Muscle layer of duodenum (tissue), 2 donors: ENCODE results near the gene ATP13A2.

ENCODE experiments used
- H3K27ac ChIP-seq: one replicate; pipeline ENCODE4 v1.7.0; 2013; ENCODE audit warnings: mild to moderate bottlenecking, low read length
- H3K27me3 ChIP-seq: one replicate; pipeline ENCODE4 v1.7.0; 2013; ENCODE audit warnings: low read depth, mild to moderate bottlenecking, control low read depth, low read length
- H3K36me3 ChIP-seq, 2 donors: one replicate each; pipeline ENCODE4 v1.7.0; 2013; ENCODE audit warnings: low read length in 2 of 2, control low read depth in 1 of 2, mild to moderate bottlenecking in 1 of 2; ENCODE audit not compliant: insufficient read depth in 2 of 2, control insufficient read depth in 1 of 2
- H3K4me1 ChIP-seq, 2 donors: one replicate each; pipeline ENCODE4 v1.7.0; 2013; ENCODE audit warnings: low read length in 2 of 2, mild to moderate bottlenecking in 2 of 2, control low read depth in 1 of 2, moderate library complexity in 1 of 2; ENCODE audit not compliant: insufficient read depth in 2 of 2, control insufficient read depth in 1 of 2
- H3K4me3 ChIP-seq, 2 donors: one replicate each; pipeline ENCODE4 v1.7.0; 2013; ENCODE audit warnings: low read length in 2 of 2, low read depth in 1 of 2, mild to moderate bottlenecking in 1 of 2
- H3K9me3 ChIP-seq, 2 donors: one replicate each; pipeline ENCODE4 v1.7.0; 2013; ENCODE audit warnings: low read length in 2 of 2, control low read depth in 1 of 2, mild to moderate bottlenecking in 1 of 2; ENCODE audit not compliant: control insufficient read depth in 1 of 2
- donor health status: healthy.

The ATP13A2 gene

DNA sequence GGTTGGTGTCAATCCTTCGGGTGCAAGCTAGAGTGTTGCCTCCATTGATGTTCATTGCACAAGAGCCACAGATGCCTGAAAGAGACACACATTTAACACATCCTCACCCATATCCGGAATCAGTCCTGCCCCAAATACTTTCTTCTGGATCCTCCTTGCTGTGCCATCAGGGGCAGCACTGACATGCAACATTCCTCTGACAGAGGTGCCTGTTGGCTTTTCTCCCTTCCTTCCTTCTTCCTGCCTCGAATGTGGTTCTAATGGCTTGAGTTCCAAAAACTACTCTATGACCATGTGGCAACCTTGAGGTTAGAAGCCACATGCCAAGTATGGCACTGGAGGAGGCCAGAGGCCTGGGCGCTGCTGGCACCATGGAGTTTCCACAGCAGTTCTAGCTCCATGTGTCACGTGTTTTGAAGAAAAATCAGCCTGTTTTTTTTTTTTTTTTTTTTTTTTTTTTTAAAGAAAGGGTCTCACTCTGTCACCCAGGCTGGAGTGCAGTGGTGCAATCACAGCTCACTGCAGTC lies 17.0 kb upstream of the ATP13A2 start:
- Histone ChIP-seq H3K36me3 (peaks cover 49 to 60% of the 10 kb centered on the region in 2 donors), H3K4me3 (no peak overlapping the region), H3K27ac (no peak overlapping the region), H3K9me3 (no peaks in the 10 kb centered on the region), H3K4me1 (no peaks in the 10 kb centered on the region), H3K27me3 (no peaks in the 10 kb centered on the region)

DNA sequence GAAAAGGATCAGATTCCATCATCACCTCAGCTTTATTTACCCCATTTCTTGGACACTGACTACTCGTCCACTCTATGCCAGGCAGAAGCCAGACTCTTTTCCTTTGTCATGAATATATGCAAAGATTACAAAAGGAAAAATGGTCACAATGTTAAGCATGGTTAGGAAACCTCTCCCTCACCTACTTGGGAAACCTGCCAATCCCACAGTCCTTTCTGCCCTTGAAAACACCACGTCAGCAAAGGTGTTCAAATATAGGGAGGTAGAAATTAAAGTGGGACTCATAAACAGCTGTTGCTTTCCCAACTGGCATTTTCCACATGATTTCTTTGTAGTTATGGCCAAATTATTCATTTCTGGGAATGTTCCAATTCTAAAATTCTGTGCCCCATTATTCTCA lies 16.2 kb upstream of the ATP13A2 start:
- Histone ChIP-seq H3K36me3 (peaks cover 55 to 62% of the 10 kb centered on the region in 2 donors), H3K27ac (no peak overlapping the region)

DNA sequence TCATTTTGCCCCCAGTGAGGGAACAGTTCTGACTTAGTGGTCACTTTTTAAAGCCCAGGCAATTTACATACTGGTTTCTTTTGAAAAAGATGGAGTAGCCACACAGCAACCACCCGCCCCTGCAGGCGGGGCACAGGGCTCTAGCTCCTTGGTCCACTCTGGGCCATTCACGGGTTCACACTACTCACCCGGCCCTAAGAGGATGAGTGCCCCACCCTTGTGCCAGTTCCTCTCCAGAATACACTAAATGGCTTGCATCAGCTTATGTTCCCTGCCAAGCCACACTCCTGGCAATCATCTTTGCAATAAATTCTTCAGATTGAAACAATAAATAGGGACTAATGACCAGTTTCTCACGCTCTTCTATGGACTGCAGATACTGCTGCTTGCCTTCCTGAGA lies 15.7 kb upstream of the ATP13A2 start:
- H3K4me1 ChIP-seq, result no peaks in the 10 kb centered on the region
- no peaks in the 10 kb centered on the region for H3K9me3 ChIP-seq
- H3K27ac ChIP-seq, result no peak overlapping the region
- no peaks in the 10 kb centered on the region for H3K27me3 ChIP-seq
- H3K4me3 ChIP-seq, result no peak overlapping the region
- H3K36me3 ChIP-seq, result peaks cover 55 to 62% of the 10 kb centered on the region in 2 donors

More for the DNA sequence above, 16.2 kb upstream of the ATP13A2 start:
- no peaks in the 10 kb centered on the region for H3K4me1 ChIP-seq
- no peak overlapping the region for H3K4me3 ChIP-seq
- no peaks in the 10 kb centered on the region for H3K9me3 ChIP-seq
- H3K27me3 ChIP-seq, result no peaks in the 10 kb centered on the region

DNA sequence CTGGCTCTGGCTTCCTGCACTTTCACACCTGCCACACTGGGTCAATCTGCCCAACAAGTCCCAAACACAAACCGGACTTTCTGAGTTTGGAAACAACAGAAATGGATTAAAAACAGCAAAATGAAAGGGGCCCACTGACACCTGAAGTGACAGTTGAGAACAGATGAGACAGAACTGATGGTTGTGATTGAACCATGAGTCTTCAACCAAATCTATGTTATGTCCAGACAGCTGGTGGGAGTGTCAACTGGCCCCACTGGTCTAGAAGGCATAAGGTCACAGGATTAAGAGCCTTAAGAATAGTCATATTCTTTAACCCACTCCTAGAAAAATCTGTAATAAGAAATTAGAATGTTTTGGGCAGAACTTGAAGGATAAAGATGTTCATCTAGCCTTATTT lies 13.0 kb upstream of the ATP13A2 start:
- Histone ChIP-seq H3K4me3 (no peak overlapping the region), H3K9me3 (no peaks in the 10 kb centered on the region), H3K27ac (no peak overlapping the region), H3K36me3 (peaks cover 69 to 82% of the 10 kb centered on the region in 2 donors), H3K27me3 (no peaks in the 10 kb centered on the region), H3K4me1 (no peaks in the 10 kb centered on the region)

DNA sequence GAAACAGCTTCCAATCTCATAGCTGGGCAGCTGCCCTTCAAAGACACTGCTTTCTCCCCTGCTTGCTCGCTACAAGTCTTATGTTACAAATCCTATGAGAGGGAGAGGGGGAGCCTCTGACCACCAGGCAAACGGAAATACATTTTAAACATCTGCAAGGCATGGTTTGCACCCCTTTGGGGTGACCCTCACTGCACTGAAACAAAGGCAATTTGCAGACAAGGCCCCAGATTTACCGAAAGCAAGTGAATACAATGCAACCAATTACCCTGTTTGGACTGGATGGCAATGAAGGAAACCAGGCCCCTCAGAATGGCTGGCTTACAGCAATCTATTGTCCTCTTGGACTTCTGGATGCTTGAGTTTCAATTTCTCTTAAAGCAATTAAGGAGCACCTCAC lies 11.8 kb upstream of the ATP13A2 start:
- Histone ChIP-seq H3K9me3 (no peaks in the 10 kb centered on the region), H3K27me3 (no peaks in the 10 kb centered on the region), H3K4me3 (no peak overlapping the region), H3K27ac (no peak overlapping the region), H3K36me3 (peaks cover 76 to 88% of the 10 kb centered on the region in 2 donors), H3K4me1 (no peaks in the 10 kb centered on the region)

DNA sequence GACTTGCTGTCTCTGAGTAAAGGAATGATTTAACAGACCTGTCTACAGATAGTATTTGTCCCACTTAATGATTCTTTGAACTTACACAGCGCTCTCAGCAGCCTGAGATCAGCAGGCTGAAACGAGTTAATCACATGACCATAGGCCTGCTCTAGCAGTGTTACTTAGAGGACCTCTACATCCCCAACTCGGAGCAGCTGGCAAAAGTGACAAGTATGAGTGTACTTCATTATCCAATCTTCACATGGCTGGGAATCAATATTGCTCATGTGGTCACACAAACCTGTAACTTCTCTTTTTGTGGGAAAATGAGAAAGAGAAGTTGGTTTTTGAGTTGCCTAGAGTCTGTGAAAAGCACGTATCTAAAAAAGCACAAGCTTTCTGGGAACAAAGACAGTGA lies 11.4 kb upstream of the ATP13A2 start:
- Histone ChIP-seq H3K9me3 (no peaks in the 10 kb centered on the region), H3K27ac (no peak overlapping the region), H3K36me3 (peaks cover 79 to 87% of the 10 kb centered on the region in 2 donors), H3K4me3 (no peak overlapping the region), H3K27me3 (no peaks in the 10 kb centered on the region), H3K4me1 (no peaks in the 10 kb centered on the region)

DNA sequence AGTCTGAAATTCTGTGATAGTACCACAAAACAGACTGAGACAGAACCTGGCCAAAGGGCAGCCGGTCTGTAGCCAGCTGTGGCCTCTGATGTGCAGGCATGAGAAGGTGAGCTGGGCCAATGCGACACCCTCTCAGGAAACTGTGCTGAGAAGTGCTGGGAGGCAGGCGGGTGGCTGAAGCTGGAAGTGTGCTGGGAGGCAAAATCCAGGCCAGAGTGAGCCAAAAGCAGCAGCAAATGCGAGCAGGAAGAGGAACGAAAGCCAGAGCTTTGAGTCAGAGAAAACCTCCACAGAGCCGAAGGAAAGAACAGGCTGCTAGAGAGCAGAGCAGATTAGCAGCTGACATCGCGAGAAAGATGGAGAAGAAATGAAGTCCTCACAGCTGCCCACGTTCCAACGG lies 10.2 kb upstream of the ATP13A2 start:
- Histone ChIP-seq H3K9me3 (no peaks in the 10 kb centered on the region), H3K36me3 (peaks cover 68 to 80% of the 10 kb centered on the region in 2 donors), H3K27me3 (no peaks in the 10 kb centered on the region), H3K4me3 (no peak overlapping the region), H3K4me1 (no peaks in the 10 kb centered on the region), H3K27ac (no peak overlapping the region)

DNA sequence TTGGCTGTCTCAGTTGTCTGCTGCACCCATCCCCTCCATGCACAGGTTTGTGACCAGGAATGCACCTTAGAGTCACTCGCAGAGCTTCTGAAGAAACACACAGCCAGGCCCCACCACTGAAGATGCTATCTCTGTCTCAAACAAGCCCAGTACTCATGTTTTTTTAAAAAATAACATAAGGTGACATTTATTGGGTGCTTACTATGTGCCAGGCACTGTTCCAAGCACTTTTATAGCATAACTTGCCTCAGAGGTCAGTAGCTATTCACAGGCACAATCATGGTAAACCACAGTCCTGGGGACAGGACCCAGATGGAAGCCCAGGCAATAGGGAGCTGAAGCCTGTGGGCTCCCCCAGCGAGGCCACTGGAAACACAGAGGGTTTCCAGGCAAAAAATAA lies 8.8 kb upstream of the ATP13A2 start:
- Histone ChIP-seq H3K4me1 (no peaks in the 10 kb centered on the region), H3K27ac (no peak overlapping the region), H3K36me3 (peaks cover 63 to 72% of the 10 kb centered on the region in 2 donors)

DNA sequence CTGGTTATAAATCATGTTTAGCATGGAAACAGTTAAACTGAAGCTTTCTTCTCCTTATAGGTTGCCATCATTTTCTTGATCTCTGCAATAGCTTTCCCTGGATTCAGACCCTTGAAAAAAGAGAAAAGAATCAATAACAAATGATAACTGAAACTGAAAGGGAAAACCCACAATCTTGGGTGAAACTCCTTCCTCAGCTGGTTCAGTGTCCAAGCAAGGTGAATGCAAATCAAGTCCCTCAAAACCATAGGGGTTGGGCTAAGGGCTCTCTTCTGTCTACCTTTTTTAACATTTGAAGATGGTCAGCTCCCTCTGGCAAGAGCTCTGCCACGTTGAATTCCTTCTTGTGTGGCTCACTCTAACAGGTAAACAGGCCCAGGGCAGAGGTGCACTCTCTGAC lies 7.1 kb upstream of the ATP13A2 start:
- H3K9me3 ChIP-seq, result no peaks in the 10 kb centered on the region
- H3K27me3 ChIP-seq, result no peaks in the 10 kb centered on the region
- H3K4me1 ChIP-seq, result no peaks in the 10 kb centered on the region
- H3K27ac ChIP-seq, result no peak overlapping the region
- no peak overlapping the region for H3K4me3 ChIP-seq
- H3K36me3 ChIP-seq, result peaks cover 51 to 59% of the 10 kb centered on the region in 2 donors

More for the DNA sequence above, 8.8 kb upstream of the ATP13A2 start:
- Histone ChIP-seq H3K27me3 (no peaks in the 10 kb centered on the region), H3K9me3 (no peaks in the 10 kb centered on the region), H3K4me3 (no peak overlapping the region)

DNA sequence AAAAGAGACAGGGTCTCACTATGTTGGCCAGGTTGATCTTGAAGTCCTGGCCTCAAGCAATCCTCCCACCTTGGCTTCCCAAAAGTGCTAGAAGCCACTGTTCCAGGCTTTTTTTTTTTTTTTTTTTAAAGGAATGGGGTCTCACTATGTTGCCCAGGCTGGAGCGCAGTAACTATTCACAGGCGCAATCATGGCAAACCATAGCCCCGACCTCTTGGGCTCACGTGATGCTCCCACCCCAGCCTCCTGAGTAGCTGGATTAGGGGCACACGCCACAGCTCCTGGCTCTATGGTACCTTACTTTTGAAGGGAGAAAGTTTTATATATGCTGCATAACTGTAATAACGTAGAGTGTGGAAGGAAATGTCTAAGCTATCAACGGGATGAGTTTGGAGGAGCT lies 5.7 kb upstream of the ATP13A2 start:
- Histone ChIP-seq H3K27ac (no peak overlapping the region), H3K36me3 (peaks cover 37 to 45% of the 10 kb centered on the region in 2 donors), H3K9me3 (no peaks in the 10 kb centered on the region), H3K4me3 (no peak overlapping the region), H3K27me3 (no peaks in the 10 kb centered on the region), H3K4me1 (peaks cover 0 to under 1% of the 10 kb centered on the region in 2 donors)

DNA sequence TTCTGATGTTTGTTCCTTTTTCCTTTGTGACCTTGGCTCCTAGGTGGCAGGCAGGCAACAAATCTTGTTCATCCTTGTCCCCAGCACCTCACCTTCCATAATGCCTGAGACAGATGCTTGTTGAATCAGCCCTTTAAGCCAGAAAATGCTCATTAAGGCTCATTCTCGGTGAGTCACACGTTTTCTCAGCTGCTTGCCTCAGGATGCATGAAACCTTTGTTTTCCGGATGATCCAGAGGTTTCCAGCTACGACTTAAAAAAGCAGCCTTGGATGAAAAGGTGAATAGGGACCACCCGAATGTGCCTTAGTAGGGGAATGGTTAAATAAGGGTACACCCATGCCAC lies 4.6 kb upstream of the ATP13A2 start:
- Histone ChIP-seq H3K4me1 (peaks cover 0 to 7% of the 10 kb centered on the region in 2 donors), H3K9me3 (no peaks in the 10 kb centered on the region), H3K36me3 (peaks cover 27 to 33% of the 10 kb centered on the region in 2 donors), H3K27me3 (no peaks in the 10 kb centered on the region), H3K27ac (no peak overlapping the region), H3K4me3 (no peak overlapping the region)
